GM19463 (cell line): ENCODE data around the gene NAV2.
"Not testable (repeated sequence)": the region's sequence is repeated elsewhere in the genome, so short reads cannot be mapped to it uniquely, and the experiment has no call there.

Experiments used
- ATAC-seq: cut with Tn5 transposase; IDR thresholded peaks from one replicate; pipeline ENCODE4 v1.9.1; 2021; ENCODE audit warnings: mild to moderate bottlenecking, moderate library complexity; ENCODE audit not compliant: unreplicated experiment

Gene NAV2

GRCh38 chr11:20126724-20127123 lies 414.1 kb downstream of the NAV2 start:
- no peak for ATAC-seq

GRCh38 chr11:20127671-20128527 lies 415.3 kb downstream of the NAV2 start:
- ATAC-seq: peak; percentile 73

GRCh38 chr11:20128528-20128825 lies 415.8 kb downstream of the NAV2 start:
- ATAC-seq: not testable (repeated sequence)

- no peak for ATAC-seq
These were observed 417.0 kb downstream of the NAV2 start for GRCh38 chr11:20129665-20130064.

- no peak for ATAC-seq
These were observed 419.4 kb downstream of the NAV2 start for GRCh38 chr11:20131788-20132666.

- ATAC-seq: no peak
These were observed 420.0 kb downstream of the NAV2 start for GRCh38 chr11:20132667-20133039.

- no peak for ATAC-seq
These were observed 422.5 kb downstream of the NAV2 start for GRCh38 chr11:20134991-20135736.

GRCh38 chr11:20137637-20138036 lies 425.0 kb downstream of the NAV2 start:
- no peak for ATAC-seq

GRCh38 chr11:20138707-20139106 lies 426.1 kb downstream of the NAV2 start:
- ATAC-seq: no peak

- no peak for ATAC-seq
These were observed 441.7 kb downstream of the NAV2 start for GRCh38 chr11:20154381-20154780.

- no peak for ATAC-seq
These were observed 443.1 kb downstream of the NAV2 start for GRCh38 chr11:20155683-20156279.

- peak; percentile 38 for ATAC-seq
These were observed 443.7 kb downstream of the NAV2 start for GRCh38 chr11:20156280-20156875.

GRCh38 chr11:20156876-20157613 lies 444.4 kb downstream of the NAV2 start:
- ATAC-seq: peak; percentile 21

GRCh38 chr11:20157728-20158127 lies 445.1 kb downstream of the NAV2 start:
- ATAC-seq: no peak

GRCh38 chr11:20158597-20159257 lies 446.1 kb downstream of the NAV2 start:
- ATAC-seq: no peak

- ATAC-seq: no peak
These were observed 447.1 kb downstream of the NAV2 start for GRCh38 chr11:20159466-20160381.

GRCh38 chr11:20160425-20161229 lies 448.0 kb downstream of the NAV2 start, which contains the start of gene DBX1:
DBX1 (minus strand) TSS chr11:20160475; CDS start chr11:20160324, 151 bp downstream.
- no peak for ATAC-seq
